K562 (cell line): Measurements from ENCODE around the gene FYB1. TPM values are rescaled to one million over a fixed set of nuclear protein-coding genes. Genes with fewer than 3 reads are reported as not detected.

Experiments used
- ATAC-seq: fragments of 200-7000 bp; cut with Tn5 transposase; 3 replicates; pipeline ENCODE4 v1.9.1; 2020; ENCODE audit warnings: moderate library complexity
- BruUV-seq: library from RNA; stranded (reverse); fragments of 400-500 nt; replicated peaks from 2 replicates; lab custom pipeline; 2021; lab: Mats Ljungman, UMichigan
- CTCF ChIA-PET: fragments of 300-600 bp; formaldehyde crosslinking; extraction: SDS; loops from one replicate; lab custom pipeline; 2021; ENCODE audit warnings: low intra/inter-chr PET ratio; lab: Yijun Ruan, JAX
- POLR2A ChIA-PET: fragments of 300-600, 350-650 bp; sonication (Branson Sonifier 250); formaldehyde crosslinking; extraction: SDS; loops from one replicate; lab custom pipeline; 2021; ENCODE audit warnings: antibody characterized with exemption, inconsistent platforms; lab: Yijun Ruan, JAX
- DNase-seq, 4 experiments: peaks; one replicate each; pipeline versions ENCODE4 v3.0.0 to v3.0.0-alpha.2; 2011 to 2018; ENCODE audit warnings: low spot score in 3 of 4, mixed read lengths in 3 of 4; ENCODE audit errors: extremely low read depth in 1 of 4
- FAIRE-seq: peaks from 2 replicates; lab custom pipeline; 2011; peaks lifted over from hg19 to GRCh38; lab: Jason Lieb, UNC
- H2AFZ ChIP-seq: 2 replicates; pipeline ENCODE4 v1.6.0; 2011; ENCODE audit warnings: low read depth, low read length, control low read depth, inconsistent platforms
- H3K27ac ChIP-seq: fragments of 200-600 bp; 3 replicates; pipeline ENCODE4 v1.8.0; 2011; ENCODE audit warnings: low read depth, mild to moderate bottlenecking, control low read depth, inconsistent platforms, low read length, moderate library complexity, mixed read lengths; ENCODE audit errors: extremely low read depth
- H3K27me3 ChIP-seq, 2 experiments: fragments of 300-600 bp in 1 of 2; 2 replicates in 1 of 2; 3 replicates in 1 of 2; pipeline versions ENCODE4 v1.6.0 to v1.8.0; 2011; ENCODE audit warnings: inconsistent platforms in 2 of 2, low read length in 2 of 2, mild to moderate bottlenecking in 1 of 2, mixed read lengths in 1 of 2, moderate library complexity in 1 of 2; ENCODE audit not compliant: control insufficient read depth in 2 of 2, insufficient read depth in 2 of 2
- H3K36me3 ChIP-seq: fragments of 300-600 bp; 3 replicates; pipeline ENCODE4 v1.8.0; 2011; ENCODE audit warnings: mild to moderate bottlenecking, low read length, inconsistent platforms; ENCODE audit not compliant: control insufficient read depth, insufficient read depth
- H3K4me1 ChIP-seq, 2 experiments: fragments of 200-600 bp in 1 of 2; replicated peaks in 1 of 2; 2 replicates in 1 of 2; 3 replicates in 1 of 2; pipeline versions ENCODE4 v1.5.1 to v1.8.0; 2011; ENCODE audit warnings: inconsistent platforms in 2 of 2, low read length in 2 of 2, mild to moderate bottlenecking in 1 of 2, mixed read lengths in 1 of 2, moderate library complexity in 1 of 2; ENCODE audit not compliant: control insufficient read depth in 2 of 2, insufficient read depth in 2 of 2
- H3K4me2 ChIP-seq: 2 replicates; pipeline ENCODE4 v1.6.1; 2011; ENCODE audit warnings: low read length, control low read depth, inconsistent platforms, mixed read lengths; ENCODE audit not compliant: insufficient read depth
- H3K4me3 ChIP-seq: fragments of 200-600 bp; sonication (generic), shearing (Covaris generic); 2 replicates; pipeline ENCODE4 v1.5.1; 2016; ENCODE audit warnings: control low read depth, inconsistent platforms
- H3K79me2 ChIP-seq: fragments of 200-600 bp; 3 replicates; pipeline ENCODE4 v1.8.0; 2011; ENCODE audit warnings: low read length, inconsistent platforms; ENCODE audit not compliant: control insufficient read depth, insufficient read depth
- H3K9ac ChIP-seq, 2 experiments: 2 replicates each; pipeline versions ENCODE4 v1.6.0 to v1.6.1; 2011; ENCODE audit warnings: low read depth in 2 of 2, low read length in 2 of 2, control low read depth in 1 of 2, inconsistent platforms in 1 of 2, mild to moderate bottlenecking in 1 of 2, mixed read lengths in 1 of 2; ENCODE audit not compliant: insufficient read depth in 1 of 2
- H3K9me1 ChIP-seq: one replicate; pipeline ENCODE4 v1.6.0; 2011; ENCODE audit warnings: inconsistent platforms, mild to moderate bottlenecking, low read length, moderate library complexity; ENCODE audit not compliant: control insufficient read depth, insufficient read depth
- H3K9me3 ChIP-seq: replicated peaks from 2 replicates; pipeline ENCODE4 v1.5.1; 2011; ENCODE audit warnings: low read depth, low read length, inconsistent platforms; ENCODE audit not compliant: control insufficient read depth, insufficient read depth
- H4K20me1 ChIP-seq: replicated peaks from 2 replicates; pipeline ENCODE4 v1.6.1; 2011; ENCODE audit warnings: low read length, inconsistent platforms, mixed read lengths; ENCODE audit not compliant: control insufficient read depth, insufficient read depth
- CBFA2T3 ChIP-seq: fragments of 450-650 bp; IDR thresholded peaks from 2 replicates; pipeline ENCODE4 v1.6.1; 2017
- ELF4 ChIP-seq: fragments of 450-650 bp; formaldehyde crosslinking; IDR thresholded peaks from 2 replicates; pipeline ENCODE4 v1.4.0; 2022; ENCODE audit warnings: missing genetic modification characterization
- ETV5 ChIP-seq: sonication (generic); formaldehyde crosslinking; IDR thresholded peaks from 2 replicates; pipeline ENCODE4 v1.4.0; 2020; ENCODE audit warnings: low read depth, mild to moderate bottlenecking, missing genetic modification reagents
- JUNB ChIP-seq: fragments of 450-650 bp; formaldehyde crosslinking; conservative IDR thresholded peaks from 2 replicates; pipeline ENCODE4 v1.4.0; 2020; ENCODE audit warnings: mild to moderate bottlenecking
- RFX1 ChIP-seq: fragments of 450-650 bp; IDR thresholded peaks from 2 replicates; pipeline ENCODE4 v1.6.1; 2016; ENCODE audit warnings: mild to moderate bottlenecking, moderate library complexity
- SMARCE1 ChIP-seq: fragments of 450-650 bp; IDR thresholded peaks from 2 replicates; pipeline ENCODE4 v1.7.1; 2016; ENCODE audit warnings: mild to moderate bottlenecking
- TCF3 ChIP-seq: sonication (generic); formaldehyde crosslinking; IDR thresholded peaks from 2 replicates; pipeline ENCODE4 v1.4.0; 2020; ENCODE audit warnings: mild to moderate bottlenecking, missing genetic modification reagents
- THRAP3 ChIP-seq: fragments of 450-650 bp; IDR thresholded peaks from 2 replicates; pipeline ENCODE4 v1.6.1; 2016; ENCODE audit warnings: mild to moderate bottlenecking, inconsistent platforms, borderline replicate concordance
- U2AF2 ChIP-seq: fragments of 200-400 bp; formaldehyde crosslinking; optimal IDR thresholded peaks from 2 replicates; pipeline ENCODE3; 2017; ENCODE audit warnings: low read depth, mild to moderate bottlenecking, low read length
- XRCC4 ChIP-seq: IDR thresholded peaks from one replicate; pipeline ENCODE4 v1.6.1; 2011; ENCODE audit not compliant: insufficient read depth, insufficient read length; ENCODE audit errors: extremely low read depth
- ZFX ChIP-seq: sonication (generic); formaldehyde crosslinking; IDR thresholded peaks from 2 replicates; pipeline ENCODE4 v1.8.0; 2022; ENCODE audit warnings: mild to moderate bottlenecking, missing genetic modification reagents, moderate library complexity
- ZNF140 ChIP-seq: fragments of 250-450 bp; sonication (Bioruptor Pico); IDR thresholded peaks from 2 replicates; pipeline ENCODE4 v1.8.0; 2021; ENCODE audit warnings: moderate library complexity, mild to moderate bottlenecking, inconsistent platforms
- ZNF24 ChIP-seq: fragments of 450-650 bp; IDR thresholded peaks from 2 replicates; pipeline ENCODE4 v1.6.1; 2016
- ZNF551 ChIP-seq: fragments of 250-450 bp; sonication (Bioruptor Pico); IDR thresholded peaks from 2 replicates; pipeline ENCODE4 v1.5.0; 2021; ENCODE audit warnings: mild to moderate bottlenecking, moderate library complexity
- ZNF609 ChIP-seq: sonication (generic); formaldehyde crosslinking; IDR thresholded peaks from 2 replicates; pipeline ENCODE4 v1.8.1; 2023; ENCODE audit warnings: missing genetic modification reagents, mild to moderate bottlenecking, borderline replicate concordance
- ZNF764 ChIP-seq: fragments of 250-450 bp; sonication (Bioruptor Pico); IDR thresholded peaks from 2 replicates; pipeline ENCODE4 v1.4.0; 2020; ENCODE audit warnings: low read depth, mild to moderate bottlenecking, moderate library complexity
- ZNF778 ChIP-seq: fragments of 450-650 bp; formaldehyde crosslinking; IDR thresholded peaks from 2 replicates; pipeline ENCODE4 v1.4.0; 2020; ENCODE audit warnings: mild to moderate bottlenecking, moderate library complexity
- ZNF830 ChIP-seq: fragments of 250-450 bp; sonication (Bioruptor Pico); IDR thresholded peaks from 2 replicates; pipeline ENCODE4 v1.5.0; 2021; ENCODE audit warnings: mild to moderate bottlenecking
- WGBS: fragments of 100-300 bp; shearing (Covaris generic); methylation state at CpG from one replicate; pipeline ENCODE4 v1.1.6; 2016; ENCODE audit warnings: low coverage, mixed read lengths; ENCODE audit not compliant: insufficient coverage; ENCODE audit errors: missing lambda C conversion rate; 5-methylcytosine and 5-hydroxymethylcytosine counted together
- in situ Hi-C: fragments of 300-500 bp; cut with MboI; formaldehyde crosslinking; loops from 4 replicates; pipeline ENCODE4 v1.15.0; 2018; ENCODE audit warnings: inconsistent platforms, mixed read lengths
- intact Hi-C: fragments of 100-400 bp; cut with micrococcal nuclease; formaldehyde crosslinking; loops from 2 replicates; pipeline ENCODE4 v1.14.2; 2022
- polyA plus RNA-seq, 8 experiments: library from polyadenylated mRNA; depleted of rRNA in 4 of 8; stranded (reverse) in 5 of 8; unstranded in 3 of 8; fragments of >200 nt; fragmentation: Nextera tagmentation in 2 of 8; fragmentation: Illumina TruSeq in 1 of 8; extraction: Ambion mirVana in 2 of 8; extraction: Trizol in 1 of 8; gene quantifications; 2 replicates each; pipeline versions ENCODE4 v1.2.1 to v1.2.3, GENCODE V29; 2011 to 2014; ENCODE audit warnings: inconsistent platforms in 1 of 8, missing spikeins in 1 of 8
- total RNA-seq, 7 experiments: library from RNA; depleted of rRNA in 6 of 7; stranded (reverse); fragments of >200 nt in 6 of 7; fragmentation: Illumina TruSeq in 2 of 7; extraction: Trizol in 2 of 7; gene quantifications; 2 replicates each; pipeline versions ENCODE4 v1.2.1 to v1.2.3, GENCODE V29; 2011 to 2021; ENCODE audit warnings: low replicate concordance in 1 of 7

FYB1 gene
- total and polyA plus RNA-seq, 9 of the 15 experiments (the other 6 are each of a cell fraction or from before 2014, with no cell fraction given), result 4.7 to 31.5 (median 9.7) TPM

GRCh38 chr5:39260095-39260494 lies 40.7 kb upstream of the FYB1 start (continued):
- TF ChIP-seq CBFA2T3 (peak; percentile 31), TCF3 (peak; percentile 43; the same call in 1 of the 2 replicates)
- TF ChIP-seq, all 486 proteins: peak for 4

DNA sequence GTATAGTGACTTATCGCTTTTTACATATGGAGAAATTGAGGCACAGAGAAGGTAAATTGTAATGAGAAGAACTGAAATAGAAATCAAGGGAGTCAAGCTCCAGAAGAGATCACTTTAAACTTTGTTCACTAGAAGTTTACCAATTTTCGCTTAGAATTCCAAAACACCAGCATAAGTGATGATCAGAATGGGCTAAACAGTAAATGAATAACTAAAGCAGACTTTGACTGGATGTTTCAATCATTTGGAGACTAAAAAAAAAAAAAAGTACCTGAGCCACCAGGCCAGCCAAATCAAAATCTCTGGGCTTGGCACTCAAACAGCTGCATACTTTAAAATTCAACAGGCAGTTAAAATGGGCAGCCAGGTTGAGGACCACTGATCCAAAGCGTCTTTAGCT lies 38.2 kb upstream of the FYB1 start:
- ATAC-seq, result no peak
- no peaks in the 10 kb centered on the region for H3K79me2 ChIP-seq
- 42% methylated on average over 3 of the region's 3 CpGs for WGBS

More for the DNA sequence above, 38.2 kb upstream of the FYB1 start:
- H3K9me3 ChIP-seq, result no peaks in the 10 kb centered on the region
- no peak overlapping the region for H2AFZ ChIP-seq
- DNase-seq, result no peak
- no peaks in the 10 kb centered on the region for H3K27me3 ChIP-seq
- CTCF ChIA-PET, result interaction anchor here (0.6 kb wide), 1 partner anchor 105 kb away, joined by 3 read pairs; no protein-coding TSS in a partner anchor
- H3K9ac ChIP-seq, result no peak overlapping the region
- no TSS peak for BruUV-seq
- H3K4me2 ChIP-seq, result no peak overlapping the region
- no peaks in the 10 kb centered on the region for H3K9me1 ChIP-seq
- H3K27ac ChIP-seq, result no peak overlapping the region
- POLR2A ChIA-PET, result interaction anchor here (1.2 to 1.9 kb wide), 3 partner anchors 10 to 34 kb away, joined by 4 to 6 read pairs (median 6); no protein-coding TSS in a partner anchor
- FAIRE-seq, result no peak
- intact Hi-C loops (no loop called here), in situ Hi-C loops (no loop called here)
- no peaks in the 10 kb centered on the region for H3K4me1 ChIP-seq
- no peaks in the 10 kb centered on the region for H4K20me1 ChIP-seq
- no peak overlapping the region for H3K4me3 ChIP-seq
- TF ChIP-seq ZNF24, result no peak
- no peak for TF ChIP-seq XRCC4
- no peak for TF ChIP-seq RFX1
- no peak for TF ChIP-seq SMARCE1
- no peak for TF ChIP-seq U2AF2
- no peak for TF ChIP-seq JUNB (CRISPR knock-in tag)
- no peak for TF ChIP-seq ZNF551 (CRISPR knock-in tag)
- no peak for TF ChIP-seq ZNF764 (CRISPR knock-in tag)
- no peak for TF ChIP-seq ZNF778 (CRISPR knock-in tag)
- TF ChIP-seq THRAP3, result no peak
- TF ChIP-seq ETV5 (CRISPR knock-in tag), result no peak
- TF ChIP-seq ZNF830, result no peak
- TF ChIP-seq ZFX (CRISPR knock-in tag), result no peak
- TF ChIP-seq ZNF609 (CRISPR knock-in tag), result no peak
- TF ChIP-seq ELF4, result no peak
- no peak for TF ChIP-seq ZNF140 (CRISPR knock-in tag)
- TF ChIP-seq, all 486 proteins: peak for 0
- H3K36me3 ChIP-seq, result no peaks in the 10 kb centered on the region
